ENCODE results near the gene NCL.

The NCL gene

GRCh38 chr2:231418820-231419640, 45.3 kb downstream of the NCL start:
- Histone ChIP-seq H3K4me2 (no peak overlapping the region), H3K27me3 (no peaks in the 10 kb centered on the region)

GRCh38 chr2:231415029-231415428, 49.3 kb downstream of the NCL start:
- peaks cover 4 to 15% (median 10%) of the 10 kb centered on the region in 10 experiments; a peak in 16 of 20 replicates for H3K4me1 ChIP-seq
- no peaks in the 10 kb centered on the region for H4K20me1 ChIP-seq
- H3K27me3 ChIP-seq, result peaks cover 14 to 27% (median 23%) of the 10 kb centered on the region in 11 experiments
- peaks cover 5 to 9% (median 7%) of the 10 kb centered on the region in 11 experiments; a peak in 20 of 22 replicates for H3K9me3 ChIP-seq (replicated peaks in 1 of 11)
- no peak overlapping the region for H3K4me3 ChIP-seq
- H3K9ac ChIP-seq, result 0 out of 22 replicates have a peak overlapping the region, but pooled peaks of 1 of the 11 experiments have one; percentile 5
- H3K27ac ChIP-seq, result no peak overlapping the region
- peak overlapping the region in 2 of 11 experiments; percentile 3 to 15; a peak in 2 of 22 replicates for H3K4me2 ChIP-seq
- TF ChIP-seq Cebpa-rat (IDR thresholded peaks at IDR 0.05), result no peak
- no peaks in the 10 kb centered on the region for H3K36me3 ChIP-seq

More at GRCh38 chr2:231418820-231419640, 45.3 kb downstream of the NCL start:
- H4K20me1 ChIP-seq, result no peaks in the 10 kb centered on the region
- TF ChIP-seq Cebpa-rat (IDR thresholded peaks at IDR 0.05), result no peak
- H3K36me3 ChIP-seq, result no peaks in the 10 kb centered on the region
- H3K27ac ChIP-seq, result no peak overlapping the region
- H3K9ac ChIP-seq, result no peak overlapping the region
- no peaks in the 10 kb centered on the region for H3K9me3 ChIP-seq (replicated peaks in 1 of 11)
- H3K4me3 ChIP-seq, result no peak overlapping the region
- peaks cover 0 to 7% (median 3%) of the 10 kb centered on the region in 10 experiments; a peak in 4 of 20 replicates for H3K4me1 ChIP-seq

DNA sequence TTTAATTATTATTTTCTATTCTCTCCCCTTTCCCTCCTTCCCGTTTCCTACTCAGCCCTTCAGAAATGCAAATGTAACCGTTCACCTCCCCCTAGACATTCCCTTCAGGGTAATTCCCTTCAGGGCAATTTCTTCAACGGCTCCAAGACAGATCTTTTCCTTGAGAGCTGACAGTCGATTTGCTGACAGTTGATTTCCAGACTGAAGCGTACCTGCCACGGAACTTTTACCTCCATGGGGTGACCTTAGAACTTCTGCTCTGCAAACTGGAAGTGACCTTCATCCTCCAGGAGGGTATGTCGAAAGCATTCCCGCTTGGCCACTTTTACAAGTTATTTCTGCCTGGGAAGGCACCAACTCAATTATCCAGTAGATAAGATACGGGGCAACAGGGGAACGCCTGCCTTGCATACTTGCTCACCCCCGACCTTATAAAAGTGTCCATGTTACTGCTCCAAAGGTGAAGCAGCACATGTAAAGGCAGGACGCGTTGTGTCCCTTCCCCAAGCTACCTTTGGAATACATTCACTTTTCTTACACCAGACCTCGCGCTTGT, 50.3 kb downstream of the NCL start:
- no peak overlapping the region for H3K4me2 ChIP-seq
- no peak overlapping the region for H3K9ac ChIP-seq
- H3K4me3 ChIP-seq, result no peak overlapping the region

DNA sequence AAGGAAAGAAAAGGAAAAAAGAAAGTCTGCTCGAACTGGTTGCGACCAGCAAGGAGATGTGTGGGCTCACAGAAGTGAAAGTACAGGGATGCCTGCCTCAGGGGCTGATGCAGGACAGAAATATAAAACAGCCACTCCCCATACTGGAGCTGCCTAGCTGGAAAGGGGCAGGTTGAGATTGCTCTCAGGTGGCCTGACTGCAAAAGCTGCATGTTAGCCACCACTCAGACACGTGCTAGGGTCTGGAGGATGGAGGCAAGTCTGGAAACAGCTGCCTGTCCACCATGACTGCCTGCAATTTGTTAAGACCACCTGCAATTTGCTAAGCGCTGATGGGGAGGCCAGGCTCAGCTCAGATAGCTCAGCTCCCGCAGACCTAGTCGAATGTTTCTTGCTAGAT, 50.8 kb downstream of the NCL start:
- no peaks in the 10 kb centered on the region for H3K36me3 ChIP-seq
- no peaks in the 10 kb centered on the region for H4K20me1 ChIP-seq
- TF ChIP-seq Cebpa-rat (IDR thresholded peaks at IDR 0.05), result no peak
- H3K4me1 ChIP-seq, result peaks cover 4 to 21% (median 12%) of the 10 kb centered on the region in 10 experiments; a peak in 16 of 20 replicates
- H3K9ac ChIP-seq, result no peak overlapping the region
- no peak overlapping the region for H3K27ac ChIP-seq
- H3K4me2 ChIP-seq, result no peak overlapping the region
- H3K4me3 ChIP-seq, result no peak overlapping the region
- H3K27me3 ChIP-seq, result peaks cover 14 to 28% (median 23%) of the 10 kb centered on the region in 11 experiments
- H3K9me3 ChIP-seq (replicated peaks in 1 of 11), result peaks cover 7 to 25% (median 15%) of the 10 kb centered on the region in 11 experiments

More for the DNA sequence above, 50.3 kb downstream of the NCL start:
- Histone ChIP-seq H4K20me1 (no peaks in the 10 kb centered on the region), H3K27ac (no peak overlapping the region), H3K4me1 (peaks cover 4 to 21% (median 12%) of the 10 kb centered on the region in 10 experiments; a peak in 16 of 20 replicates), H3K9me3 (replicated peaks in 1 of 11) (peaks cover 7 to 19% (median 10%) of the 10 kb centered on the region in 11 experiments; a peak in 21 of 22 replicates), H3K27me3 (peaks cover 14 to 28% (median 23%) of the 10 kb centered on the region in 11 experiments), H3K36me3 (no peaks in the 10 kb centered on the region)
- TF ChIP-seq Cebpa-rat (IDR thresholded peaks at IDR 0.05), result no peak

DNA sequence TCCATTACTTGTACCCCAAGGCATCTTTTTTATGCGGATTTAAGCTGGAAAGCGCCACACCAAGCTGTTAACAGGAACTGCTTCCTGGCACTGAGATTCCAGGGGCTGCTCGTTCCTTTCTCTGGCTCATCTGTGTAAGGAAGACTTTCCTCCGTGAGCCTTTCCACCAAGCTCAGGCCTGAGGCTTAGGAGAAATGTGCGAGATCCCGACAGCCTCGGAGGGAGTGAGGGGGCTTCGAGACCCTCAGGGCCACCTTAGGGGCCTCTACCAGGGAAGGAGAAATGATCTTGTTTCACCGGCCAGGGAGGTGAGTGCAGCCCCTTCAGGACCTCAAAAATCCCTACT, 51.7 kb downstream of the NCL start:
- H3K27me3 ChIP-seq, result peaks cover 14 to 28% (median 23%) of the 10 kb centered on the region in 11 experiments
- H3K36me3 ChIP-seq, result no peaks in the 10 kb centered on the region
- no peaks in the 10 kb centered on the region for H4K20me1 ChIP-seq
- H3K4me1 ChIP-seq, result peaks cover 4 to 21% (median 12%) of the 10 kb centered on the region in 10 experiments; a peak in 17 of 20 replicates
- peak overlapping the region in 7 of 10 experiments; percentile 58 to 73 (median 62); a peak in 14 of 20 replicates for H3K4me3 ChIP-seq
- H3K27ac ChIP-seq, result no peak overlapping the region
- peaks cover 7 to 33% (median 23%) of the 10 kb centered on the region in 11 experiments for H3K9me3 ChIP-seq (replicated peaks in 1 of 11)
- TF ChIP-seq Cebpa-rat (IDR thresholded peaks at IDR 0.05), result no peak
- H3K9ac ChIP-seq, result peak overlapping the region in 10 of 11 experiments; percentile 10 to 78 (median 66); a peak in 12 of 22 replicates
- peak overlapping the region; percentile 81 to 99 (median 94) for H3K4me2 ChIP-seq

DNA sequence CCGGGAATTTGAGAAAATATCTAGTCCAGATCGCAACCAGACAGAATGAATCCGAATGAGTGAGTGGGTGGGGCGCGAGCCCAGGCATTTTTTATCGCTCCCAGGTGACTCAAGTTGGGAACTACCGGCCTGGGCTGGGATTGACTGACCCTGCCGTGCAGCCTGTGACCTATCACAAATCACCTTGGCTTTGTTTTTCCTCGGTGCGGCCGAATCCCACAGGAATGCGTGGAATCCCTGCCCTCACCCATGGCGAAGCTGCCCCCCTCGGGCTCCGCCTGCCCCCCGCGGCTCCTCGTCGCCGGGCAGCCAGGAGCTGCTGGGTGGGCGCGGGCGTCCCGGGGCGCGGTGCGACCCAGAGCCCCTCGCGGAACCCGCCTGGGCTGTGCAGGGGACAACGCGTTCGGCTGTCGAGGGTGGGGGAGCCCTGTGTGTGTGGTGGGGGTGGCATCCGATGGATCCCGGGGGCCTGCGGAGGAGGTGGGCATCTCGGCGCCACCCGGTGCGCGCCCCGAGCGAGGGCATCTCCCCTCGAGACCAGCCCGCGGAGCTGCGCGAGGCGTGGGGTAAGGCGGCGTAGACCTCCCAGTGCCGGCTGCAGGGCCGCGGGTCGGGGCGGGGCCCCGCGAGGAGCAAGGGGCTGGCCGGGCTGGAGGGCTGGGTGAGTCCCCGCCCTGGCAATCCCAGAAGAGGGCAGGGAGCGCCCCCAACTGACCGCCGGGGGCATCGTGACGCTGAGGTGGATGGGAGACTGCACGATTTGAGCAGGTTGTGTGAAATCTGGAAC, 52.3 kb downstream of the NCL start:
- H3K9ac ChIP-seq, result peak overlapping the region; percentile 48 to 81 (median 66); a peak in 21 of 22 replicates
- H3K4me3 ChIP-seq, result peak overlapping the region; percentile 56 to 73 (median 61)
- peaks cover 7 to 34% (median 26%) of the 10 kb centered on the region in 11 experiments for H3K9me3 ChIP-seq (replicated peaks in 1 of 11)
- no peak for TF ChIP-seq Cebpa-rat (IDR thresholded peaks at IDR 0.05)
- H3K4me1 ChIP-seq, result peaks cover 7 to 22% (median 17%) of the 10 kb centered on the region in 10 experiments
- peak overlapping the region in 2 of 11 experiments; percentile 24 to 44; a peak in 2 of 22 replicates for H3K27ac ChIP-seq
- H3K4me2 ChIP-seq, result peak overlapping the region; percentile 81 to 99 (median 94)
- H3K36me3 ChIP-seq, result no peaks in the 10 kb centered on the region
- no peaks in the 10 kb centered on the region for H4K20me1 ChIP-seq
- H3K27me3 ChIP-seq, result peaks cover 14 to 28% (median 23%) of the 10 kb centered on the region in 11 experiments

- Histone ChIP-seq H3K36me3 (no peaks in the 10 kb centered on the region), H3K4me1 (peaks cover 15 to 30% (median 25%) of the 10 kb centered on the region in 10 experiments), H3K27me3 (peaks cover 14 to 28% (median 23%) of the 10 kb centered on the region in 11 experiments), H3K4me2 (peak overlapping the region in 1 of 11 experiments; percentile 99; a peak in 1 of 22 replicates), H3K9ac (no peak overlapping the region), H3K4me3 (peak overlapping the region in 1 of 10 experiments; percentile 60; a peak in 1 of 20 replicates), H3K9me3 (replicated peaks in 1 of 11) (peaks cover 7 to 34% (median 26%) of the 10 kb centered on the region in 11 experiments), H4K20me1 (no peaks in the 10 kb centered on the region), H3K27ac (no peak overlapping the region)
- no peak for TF ChIP-seq Cebpa-rat (IDR thresholded peaks at IDR 0.05)
Observed at GRCh38 chr2:231411237-231411636, 53.0 kb downstream of the NCL start.

DNA sequence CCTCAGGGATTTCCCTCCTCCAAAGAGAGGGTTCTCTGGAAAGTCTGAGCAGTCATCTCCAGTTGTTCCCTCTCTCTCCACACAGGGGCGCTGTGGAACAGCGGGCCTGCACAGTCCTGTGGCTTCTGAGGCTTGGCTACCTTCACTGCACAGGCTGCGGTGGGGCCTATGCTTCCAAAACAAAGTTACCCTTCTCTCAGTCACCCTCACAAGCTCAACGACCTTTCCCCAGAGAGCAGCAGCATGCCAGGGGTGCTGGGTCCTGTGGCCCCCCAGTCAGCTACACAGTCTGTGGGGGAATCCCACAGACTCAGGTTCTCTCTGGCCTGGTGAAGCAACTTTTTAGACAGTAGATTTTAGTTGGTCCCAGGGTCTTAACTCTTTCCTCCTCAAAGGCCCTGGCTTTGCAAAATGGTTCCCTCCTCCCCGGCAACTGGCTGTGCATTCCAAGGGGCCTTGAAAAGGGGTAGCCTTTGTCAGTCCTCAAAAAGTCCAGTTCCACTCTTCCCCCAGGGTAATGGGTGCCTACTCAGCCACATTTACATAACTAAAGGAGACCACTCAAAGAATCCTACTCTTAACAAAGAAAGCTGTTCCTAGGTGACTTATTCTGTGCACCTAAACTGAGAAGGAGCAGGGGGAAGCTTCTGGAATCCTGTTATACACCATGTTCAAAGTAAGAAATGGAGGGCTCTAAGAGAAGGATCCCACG, 53.8 kb downstream of the NCL start:
- H3K4me3 ChIP-seq, result no peak overlapping the region
- no peak overlapping the region for H3K4me2 ChIP-seq
- no peak overlapping the region for H3K9ac ChIP-seq
- H3K9me3 ChIP-seq (replicated peaks in 1 of 11), result peaks cover 7 to 34% (median 26%) of the 10 kb centered on the region in 11 experiments
- peaks cover 14 to 28% (median 23%) of the 10 kb centered on the region in 11 experiments for H3K27me3 ChIP-seq
- TF ChIP-seq Cebpa-rat (IDR thresholded peaks at IDR 0.05), result no peak
- H4K20me1 ChIP-seq, result no peaks in the 10 kb centered on the region
- no peak overlapping the region for H3K27ac ChIP-seq
- H3K36me3 ChIP-seq, result no peaks in the 10 kb centered on the region
- H3K4me1 ChIP-seq, result peaks cover 21 to 35% (median 30%) of the 10 kb centered on the region in 10 experiments

All from BLaER1 treated with 17β-estradiol and CSF1 and Interleukin-3, amounts not matched to agents 10 nM and 100 nM (cell line).